Measurements from ENCODE around the gene XRN2.

DNA sequence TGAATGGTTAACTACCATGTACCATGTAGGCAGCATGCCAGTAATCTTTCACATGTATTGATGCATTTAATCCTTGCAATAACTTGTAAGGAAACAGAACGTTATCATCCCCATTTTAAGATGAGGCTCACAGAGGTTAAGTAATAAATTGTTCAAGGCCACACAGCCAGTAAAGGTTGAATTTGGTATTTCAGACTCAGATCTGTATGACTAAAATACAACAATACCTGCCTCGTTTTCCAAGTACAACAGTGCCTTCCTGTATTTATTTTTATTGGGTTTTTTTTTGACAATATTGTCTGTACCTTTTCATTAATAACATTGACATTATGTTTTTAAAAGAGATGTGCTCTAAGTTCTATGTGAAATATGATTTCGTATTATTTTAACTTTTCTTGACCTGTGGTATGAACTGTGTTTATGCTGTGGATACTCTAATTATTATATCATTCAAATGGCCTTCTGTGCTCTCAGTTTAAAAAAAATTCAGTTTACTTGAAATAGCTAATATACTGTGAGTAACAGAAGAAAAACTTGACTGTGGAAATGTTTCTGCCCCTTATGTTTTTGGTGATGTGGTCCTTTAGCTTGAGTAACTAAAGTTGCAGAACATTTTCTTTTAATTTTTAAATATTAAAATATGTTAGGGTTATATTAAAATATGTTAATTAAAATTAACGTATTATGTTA is 39.7 kb downstream of the XRN2 start:
- no peak for TF ChIP-seq POLR2A (IDR thresholded peaks at IDR 0.05; ENCODE audit: extremely low read depth, insufficient read length)
- TF ChIP-seq, protein P1, sequence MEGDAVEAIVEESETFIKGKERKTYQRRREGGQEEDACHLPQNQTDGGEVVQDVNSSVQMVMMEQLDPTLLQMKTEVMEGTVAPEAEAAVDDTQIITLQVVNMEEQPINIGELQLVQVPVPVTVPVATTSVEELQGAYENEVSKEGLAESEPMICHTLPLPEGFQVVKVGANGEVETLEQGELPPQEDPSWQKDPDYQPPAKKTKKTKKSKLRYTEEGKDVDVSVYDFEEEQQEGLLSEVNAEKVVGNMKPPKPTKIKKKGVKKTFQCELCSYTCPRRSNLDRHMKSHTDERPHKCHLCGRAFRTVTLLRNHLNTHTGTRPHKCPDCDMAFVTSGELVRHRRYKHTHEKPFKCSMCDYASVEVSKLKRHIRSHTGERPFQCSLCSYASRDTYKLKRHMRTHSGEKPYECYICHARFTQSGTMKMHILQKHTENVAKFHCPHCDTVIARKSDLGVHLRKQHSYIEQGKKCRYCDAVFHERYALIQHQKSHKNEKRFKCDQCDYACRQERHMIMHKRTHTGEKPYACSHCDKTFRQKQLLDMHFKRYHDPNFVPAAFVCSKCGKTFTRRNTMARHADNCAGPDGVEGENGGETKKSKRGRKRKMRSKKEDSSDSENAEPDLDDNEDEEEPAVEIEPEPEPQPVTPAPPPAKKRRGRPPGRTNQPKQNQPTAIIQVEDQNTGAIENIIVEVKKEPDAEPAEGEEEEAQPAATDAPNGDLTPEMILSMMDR (IDR thresholded peaks at IDR 0.05; ENCODE audit: low read depth, low read length): no peak
- TF ChIP-seq MAX (IDR thresholded peaks at IDR 0.05; ENCODE audit: low read depth, low read length): no peak

All from NB4 (cell line).